PC-9 (cell line): ENCODE data around the gene SPARCL1.

Experiments used
- EZH2 ChIP-seq: fragments of 200-600 bp; sonication (generic); IDR thresholded peaks from 2 replicates; pipeline ENCODE4 v1.8.0; 2017; ENCODE audit warnings: antibody characterized with exemption, low read depth
- TF ChIP-seq, protein P1 (sequence below): fragments of 200-600 bp; sonication (generic); conservative IDR thresholded peaks from 2 replicates; pipeline ENCODE4 v1.6.1; 2017; ENCODE audit warnings: mixed run types, antibody characterized with exemption, mild to moderate bottlenecking, moderate library complexity

DNA sequence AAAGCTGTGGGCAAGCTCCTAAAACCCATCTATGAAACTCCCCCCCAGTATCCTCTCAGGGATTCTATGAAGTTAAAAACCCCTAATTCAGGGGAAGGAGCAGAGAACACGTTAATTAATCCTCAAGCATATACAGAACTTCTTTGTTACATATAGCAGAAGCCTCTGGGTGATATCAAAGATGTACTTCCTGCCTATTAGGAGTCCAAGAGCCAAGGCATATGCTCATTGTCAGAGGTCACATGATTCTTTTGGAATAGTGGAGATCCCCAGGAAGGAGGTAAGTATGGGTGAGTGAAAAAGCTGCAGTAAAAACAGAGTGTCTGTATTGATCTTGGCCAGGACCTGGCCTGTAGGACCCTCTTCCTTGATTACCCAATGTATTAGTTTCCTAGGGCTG, 2.9 kb upstream of the SPARCL1 start:
- TF ChIP-seq, protein P1, sequence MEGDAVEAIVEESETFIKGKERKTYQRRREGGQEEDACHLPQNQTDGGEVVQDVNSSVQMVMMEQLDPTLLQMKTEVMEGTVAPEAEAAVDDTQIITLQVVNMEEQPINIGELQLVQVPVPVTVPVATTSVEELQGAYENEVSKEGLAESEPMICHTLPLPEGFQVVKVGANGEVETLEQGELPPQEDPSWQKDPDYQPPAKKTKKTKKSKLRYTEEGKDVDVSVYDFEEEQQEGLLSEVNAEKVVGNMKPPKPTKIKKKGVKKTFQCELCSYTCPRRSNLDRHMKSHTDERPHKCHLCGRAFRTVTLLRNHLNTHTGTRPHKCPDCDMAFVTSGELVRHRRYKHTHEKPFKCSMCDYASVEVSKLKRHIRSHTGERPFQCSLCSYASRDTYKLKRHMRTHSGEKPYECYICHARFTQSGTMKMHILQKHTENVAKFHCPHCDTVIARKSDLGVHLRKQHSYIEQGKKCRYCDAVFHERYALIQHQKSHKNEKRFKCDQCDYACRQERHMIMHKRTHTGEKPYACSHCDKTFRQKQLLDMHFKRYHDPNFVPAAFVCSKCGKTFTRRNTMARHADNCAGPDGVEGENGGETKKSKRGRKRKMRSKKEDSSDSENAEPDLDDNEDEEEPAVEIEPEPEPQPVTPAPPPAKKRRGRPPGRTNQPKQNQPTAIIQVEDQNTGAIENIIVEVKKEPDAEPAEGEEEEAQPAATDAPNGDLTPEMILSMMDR: no peak
- TF ChIP-seq EZH2: no peak
